Measurements from ENCODE around the gene MKNK1.
A peak's percentile ranks its signal among the peaks of the same experiment; 100 is the strongest.

The MKNK1 gene

DNA sequence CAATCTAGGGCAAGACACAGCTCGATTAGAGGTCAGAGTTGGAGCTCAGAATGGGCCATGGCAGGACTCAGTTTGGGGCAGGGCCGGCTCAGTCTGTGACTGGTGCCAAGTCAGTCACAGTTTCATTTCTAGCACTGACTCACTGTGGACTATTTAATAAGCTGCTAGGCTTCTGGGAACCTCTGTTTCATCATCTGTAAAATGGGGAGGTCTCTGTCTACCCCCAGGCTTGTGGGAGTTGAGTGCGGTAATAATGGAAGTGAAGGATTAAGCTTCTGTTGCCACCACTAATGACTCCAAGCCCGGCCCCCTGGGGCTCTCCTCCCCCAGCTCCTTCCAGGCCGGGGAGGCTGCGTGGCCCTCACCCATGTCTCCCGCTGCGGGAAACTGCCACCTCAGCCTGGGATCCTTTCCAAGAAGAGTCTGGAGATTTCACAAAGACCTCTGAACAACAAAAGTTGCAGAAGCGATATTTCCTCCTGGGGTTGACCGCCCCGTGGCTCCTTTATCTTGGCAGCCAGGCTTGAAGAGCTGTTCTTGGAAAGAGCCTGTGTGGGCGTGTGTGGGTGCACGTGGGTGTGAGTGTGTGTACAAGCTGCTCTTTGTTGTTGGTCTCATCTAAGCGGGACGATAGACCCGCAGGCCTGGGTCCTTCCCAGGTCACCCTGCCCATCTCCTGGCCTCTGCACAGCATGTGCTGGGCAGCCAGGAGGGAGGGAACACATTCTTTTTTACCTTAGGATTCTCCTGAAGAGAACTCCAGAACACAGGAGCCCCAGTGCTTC is 81.7 kb downstream of the MKNK1 start:
- DNase-seq (ENCODE audit: low read depth in 3 of 3), result peak in 1 of 3 donors; percentile 27

DNA sequence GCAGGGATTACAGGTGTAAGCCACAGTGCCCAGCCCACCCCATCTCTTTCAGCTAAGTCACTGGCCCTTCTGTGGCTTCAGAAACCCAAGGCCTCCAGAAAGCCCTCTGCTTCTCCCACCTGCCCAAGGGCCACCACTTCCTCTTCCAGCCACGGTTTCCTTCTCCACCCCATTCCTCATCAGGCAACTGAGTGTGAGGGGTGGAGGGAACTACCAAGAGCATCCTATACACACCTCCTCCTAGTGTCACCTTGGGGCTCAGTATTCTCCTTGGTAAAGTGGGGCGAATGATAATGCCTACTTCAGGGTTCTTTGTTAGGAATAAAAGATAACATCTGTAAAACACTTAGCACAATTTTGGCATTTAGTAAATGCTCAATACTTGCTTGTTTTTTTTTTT is 82.7 kb downstream of the MKNK1 start:
- no peak for DNase-seq (ENCODE audit: low read depth in 3 of 3)

DNA sequence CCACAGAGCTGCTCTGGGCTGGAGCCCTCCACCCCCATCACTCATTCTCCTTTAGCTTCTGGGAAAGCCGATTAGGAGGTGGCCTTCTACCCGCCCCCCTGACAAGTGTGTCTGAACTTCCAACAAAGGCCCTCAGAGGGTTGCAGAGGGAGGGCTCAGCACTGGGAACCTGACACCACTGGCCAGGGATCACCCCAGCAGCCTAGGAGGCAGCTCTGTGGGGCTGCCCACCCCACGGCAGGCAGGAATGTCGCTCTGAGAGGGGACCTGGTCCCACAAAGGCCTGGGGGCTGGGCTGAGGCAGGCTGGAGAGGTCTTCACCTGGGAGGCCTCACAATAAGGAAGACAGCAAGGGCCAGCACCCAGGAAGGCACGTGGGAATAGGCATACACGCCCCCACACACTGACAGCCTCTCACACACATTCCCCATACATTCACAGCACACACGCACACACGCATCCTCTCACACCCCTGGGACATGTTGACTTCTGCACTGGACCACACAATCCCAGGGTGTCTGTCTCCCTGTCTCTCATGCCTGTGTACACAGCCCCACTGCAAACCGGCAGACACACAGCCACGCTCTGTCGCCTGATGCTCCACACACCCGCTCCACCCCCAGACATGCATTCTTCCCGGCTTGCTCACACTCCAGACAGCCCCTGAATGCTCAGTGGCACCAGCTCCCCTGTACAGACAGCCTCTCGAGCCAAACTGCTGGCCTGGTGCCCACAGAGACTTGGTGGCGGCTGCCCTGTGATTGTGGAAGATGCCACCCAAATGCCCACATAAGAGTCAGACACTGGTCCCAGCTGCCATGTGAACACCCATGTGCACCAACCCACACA is 83.8 kb downstream of the MKNK1 start:
- no peak for DNase-seq (ENCODE audit: low read depth in 3 of 3)

DNA sequence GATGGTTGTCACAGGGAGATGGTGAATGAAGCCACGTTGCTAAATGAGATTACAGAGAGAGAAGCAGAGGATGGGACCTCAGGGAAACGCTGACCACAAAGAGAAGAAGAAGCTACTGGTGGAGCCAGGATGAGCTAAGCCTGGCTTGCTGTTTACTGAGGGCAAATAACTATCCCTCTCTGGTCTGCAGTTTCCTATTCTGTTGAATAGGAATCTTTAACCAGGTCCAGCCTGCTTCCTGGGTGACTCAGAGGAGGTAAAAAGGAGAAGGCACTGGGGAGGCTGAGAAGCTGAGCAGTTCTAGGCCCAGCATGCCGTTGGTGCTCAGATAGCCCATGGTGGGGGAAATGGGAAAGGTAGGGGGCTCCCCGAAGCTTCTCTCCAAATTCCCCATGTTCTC is 84.9 kb downstream of the MKNK1 start:
- DNase-seq (ENCODE audit: low read depth in 3 of 3), result no peak

DNA sequence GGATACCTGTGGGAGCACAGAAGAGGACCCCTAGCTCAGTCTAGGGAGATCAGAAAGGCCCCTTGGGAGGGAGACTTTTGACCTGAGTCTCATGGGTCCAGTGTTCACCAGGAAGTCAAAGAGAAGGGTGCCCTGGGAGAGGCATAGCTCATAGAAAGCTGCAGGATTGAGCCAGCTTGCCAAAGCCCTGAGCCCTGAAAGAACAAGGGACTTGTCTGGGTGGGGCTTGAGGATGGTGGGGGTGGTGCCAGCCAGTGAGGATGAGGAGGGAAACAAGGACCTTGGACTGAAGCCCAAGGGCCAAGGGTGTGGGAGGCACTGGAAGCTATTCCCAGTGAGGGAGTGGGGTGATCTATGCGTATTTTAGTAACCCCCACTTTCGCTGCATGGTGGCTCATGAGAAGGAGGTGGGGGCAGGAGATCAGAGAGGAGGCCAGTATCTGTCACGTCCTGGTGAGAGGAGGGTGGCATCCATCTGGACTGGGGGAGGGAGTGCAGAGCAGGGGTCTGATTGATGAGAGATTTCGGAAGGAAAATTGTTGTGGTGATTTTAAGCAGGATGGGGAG is 86.1 kb downstream of the MKNK1 start:
- DNase-seq (ENCODE audit: low read depth in 3 of 3), result no peak

DNA sequence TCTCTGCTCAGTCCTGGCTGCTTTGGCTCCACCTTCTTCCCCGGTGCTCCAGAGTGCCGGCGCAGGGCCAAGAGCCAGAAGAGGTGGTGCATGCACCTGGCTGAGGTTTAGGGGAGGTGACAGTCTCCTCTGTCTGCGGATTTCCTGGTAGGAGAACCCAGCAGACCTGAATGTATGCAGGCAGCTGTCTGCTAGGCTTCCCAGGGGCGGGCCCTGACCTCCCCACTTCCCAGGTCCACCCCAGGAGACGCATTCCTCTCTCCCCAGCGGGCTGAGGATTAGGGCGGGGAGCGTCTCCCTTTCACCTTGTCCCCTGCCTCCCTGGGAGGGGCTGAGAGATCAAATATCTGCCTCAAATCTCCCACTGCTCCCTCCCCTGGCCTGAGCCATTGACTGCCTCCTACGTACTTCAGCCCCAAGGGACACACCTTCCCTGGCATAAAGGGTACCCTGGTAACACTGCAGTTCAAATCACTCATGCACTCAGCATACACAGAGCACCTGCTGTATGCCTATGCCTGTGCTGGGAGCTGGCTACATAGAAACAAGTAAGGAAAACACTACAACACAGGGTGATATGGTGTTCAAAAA is 87.0 kb downstream of the MKNK1 start:
- no peak for DNase-seq (ENCODE audit: low read depth in 3 of 3)

DNA sequence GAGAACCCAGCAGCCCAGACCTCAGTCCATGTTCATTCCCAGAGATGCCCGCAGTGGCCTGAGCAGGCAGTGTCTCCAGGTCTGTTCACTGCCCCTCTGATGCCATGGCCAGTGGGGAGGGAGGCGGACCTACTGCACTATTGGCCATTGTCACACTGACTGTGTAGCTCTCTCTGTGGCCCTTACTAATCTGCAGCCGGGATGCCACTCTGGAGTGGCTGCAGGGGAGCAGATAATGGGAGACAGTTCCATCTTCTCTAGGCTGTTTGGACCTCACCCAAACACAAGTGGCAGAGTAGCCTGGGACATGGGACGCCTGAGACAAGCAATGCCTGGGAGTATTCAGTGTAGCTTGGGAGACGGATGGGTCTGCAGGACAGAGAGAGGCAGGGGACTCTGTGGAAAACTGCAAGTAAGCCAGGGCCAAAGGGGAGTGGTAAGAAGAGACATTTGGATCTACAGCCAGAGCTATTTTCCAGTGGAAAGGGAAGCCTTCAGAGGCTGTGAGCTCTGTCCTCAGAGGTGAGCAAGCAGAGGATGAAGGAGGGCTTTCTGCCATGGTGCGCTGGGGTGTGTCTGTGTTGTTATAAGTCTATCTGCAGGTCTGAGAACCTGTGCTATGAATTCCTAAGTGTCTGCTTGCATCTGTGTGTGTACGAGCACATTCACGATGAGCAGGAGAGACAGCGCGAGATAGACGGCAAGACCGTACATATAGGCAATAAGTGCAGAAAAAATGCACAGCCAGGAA is 87.7 kb downstream of the MKNK1 start:
- DNase-seq (ENCODE audit: low read depth in 3 of 3), result no peak

DNA sequence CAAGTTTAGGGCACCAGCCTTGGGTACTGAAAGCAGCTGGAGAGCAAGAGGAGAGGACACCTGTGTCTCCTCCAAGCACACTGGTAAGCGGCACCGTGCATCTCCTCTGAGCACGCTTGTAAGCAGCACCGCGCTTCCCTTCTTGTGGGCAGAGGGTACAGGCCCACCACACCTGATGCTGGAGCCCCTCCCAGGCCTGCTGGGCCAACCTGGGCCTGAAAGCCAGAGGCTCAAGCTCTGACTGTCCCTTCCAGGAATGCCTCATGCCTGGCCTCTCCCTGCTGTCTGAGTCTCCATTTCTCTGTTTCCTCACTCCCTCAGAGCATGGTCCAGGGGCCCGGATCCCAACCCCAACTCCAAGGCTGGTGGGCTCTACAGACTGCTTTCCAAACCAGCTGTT is 88.5 kb downstream of the MKNK1 start:
- DNase-seq (ENCODE audit: low read depth in 3 of 3), result no peak

DNA sequence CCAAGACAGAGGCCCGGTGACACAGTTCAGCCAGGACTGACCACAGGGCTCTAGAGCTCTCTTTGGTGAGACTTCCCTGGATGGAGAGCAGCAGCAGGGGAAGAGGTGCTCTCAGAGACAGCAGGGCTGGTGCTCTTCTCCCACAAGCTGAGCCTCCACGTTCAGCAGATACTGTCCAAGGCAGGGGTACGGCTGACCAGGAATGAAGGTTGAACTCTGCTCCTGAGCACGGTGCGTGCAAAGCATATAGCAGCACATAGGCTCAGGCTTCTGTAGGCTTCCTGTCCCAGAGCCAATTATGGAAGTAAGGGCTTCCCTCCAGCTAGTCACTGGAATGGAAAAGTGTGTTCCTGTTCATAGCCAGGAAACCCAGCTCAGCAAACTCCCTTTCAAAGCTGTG is 90.5 kb downstream of the MKNK1 start:
- DNase-seq (ENCODE audit: low read depth in 3 of 3), result no peak

DNA sequence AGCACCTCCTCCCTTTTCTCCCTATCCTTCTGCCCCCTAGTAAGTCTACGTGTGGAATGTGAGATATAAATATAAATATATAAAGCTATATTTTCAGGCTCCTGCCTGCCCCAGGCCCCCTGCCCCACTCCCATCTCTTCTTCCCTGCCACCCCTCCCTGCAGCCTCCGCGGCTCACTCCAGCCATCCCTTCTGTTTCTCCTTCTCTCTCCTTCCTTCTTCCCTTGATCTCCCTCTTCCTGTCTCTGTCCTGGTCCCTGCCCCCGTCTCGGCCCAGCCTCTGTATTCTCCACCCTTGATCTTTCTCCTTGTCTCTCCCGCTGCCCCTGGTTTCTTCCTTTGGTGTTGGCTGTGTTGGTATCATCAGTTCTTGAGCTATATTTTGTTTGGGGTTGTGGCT is 91.3 kb downstream of the MKNK1 start:
- no peak for DNase-seq (ENCODE audit: low read depth in 3 of 3)

DNA sequence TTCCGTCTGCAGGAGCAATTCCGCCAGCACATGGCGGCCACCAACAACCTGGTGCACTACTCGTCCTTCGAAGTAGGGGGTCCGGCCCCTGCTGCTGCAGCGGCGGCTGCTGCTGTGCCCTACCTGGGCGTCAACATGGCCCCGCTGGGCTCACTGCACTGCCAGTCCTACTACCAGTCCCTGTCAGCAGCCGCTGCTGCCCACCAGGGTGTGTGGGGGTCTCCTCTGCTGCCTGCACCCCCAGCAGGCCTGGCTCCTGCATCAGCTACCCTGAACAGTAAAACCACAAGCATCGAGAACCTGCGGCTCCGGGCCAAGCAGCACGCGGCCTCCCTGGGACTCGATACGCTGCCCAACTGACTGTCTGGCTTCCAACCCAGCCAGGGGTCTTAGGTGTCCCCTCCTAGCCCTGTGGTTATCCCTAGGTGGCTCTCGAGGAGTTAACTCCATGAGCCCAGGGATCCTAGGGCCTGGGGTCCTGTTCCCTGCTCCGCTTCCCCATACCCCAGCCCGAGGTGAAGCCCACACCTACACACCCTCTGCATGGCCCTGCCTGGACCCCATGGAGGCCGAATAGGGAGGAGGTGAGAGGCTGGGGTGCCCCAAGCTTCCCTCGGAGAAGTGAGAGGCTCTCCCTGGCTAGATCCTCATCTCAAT is 91.8 kb downstream of the MKNK1 start:
- no peak for DNase-seq (ENCODE audit: low read depth in 3 of 3)

DNA sequence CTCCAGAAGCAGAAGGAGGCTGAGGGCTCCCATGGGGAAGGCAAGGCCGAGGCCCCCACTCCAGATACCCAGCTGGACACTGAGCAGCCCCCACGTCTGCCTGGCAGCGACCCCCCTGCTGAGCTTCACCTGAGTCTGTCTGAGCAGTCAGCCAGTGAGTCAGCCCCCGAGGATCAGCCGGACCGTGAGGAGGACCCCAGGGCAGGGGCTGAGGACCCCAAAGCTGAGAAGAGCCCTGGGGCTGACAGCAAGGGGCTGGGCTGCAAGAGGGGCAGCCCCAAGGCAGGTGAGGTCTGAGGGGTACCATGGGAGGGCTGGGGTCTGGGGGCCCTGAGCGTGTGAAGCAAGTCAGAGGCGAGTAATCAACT is 93.1 kb downstream of the MKNK1 start:
- no peak for DNase-seq (ENCODE audit: low read depth in 3 of 3)

DNA sequence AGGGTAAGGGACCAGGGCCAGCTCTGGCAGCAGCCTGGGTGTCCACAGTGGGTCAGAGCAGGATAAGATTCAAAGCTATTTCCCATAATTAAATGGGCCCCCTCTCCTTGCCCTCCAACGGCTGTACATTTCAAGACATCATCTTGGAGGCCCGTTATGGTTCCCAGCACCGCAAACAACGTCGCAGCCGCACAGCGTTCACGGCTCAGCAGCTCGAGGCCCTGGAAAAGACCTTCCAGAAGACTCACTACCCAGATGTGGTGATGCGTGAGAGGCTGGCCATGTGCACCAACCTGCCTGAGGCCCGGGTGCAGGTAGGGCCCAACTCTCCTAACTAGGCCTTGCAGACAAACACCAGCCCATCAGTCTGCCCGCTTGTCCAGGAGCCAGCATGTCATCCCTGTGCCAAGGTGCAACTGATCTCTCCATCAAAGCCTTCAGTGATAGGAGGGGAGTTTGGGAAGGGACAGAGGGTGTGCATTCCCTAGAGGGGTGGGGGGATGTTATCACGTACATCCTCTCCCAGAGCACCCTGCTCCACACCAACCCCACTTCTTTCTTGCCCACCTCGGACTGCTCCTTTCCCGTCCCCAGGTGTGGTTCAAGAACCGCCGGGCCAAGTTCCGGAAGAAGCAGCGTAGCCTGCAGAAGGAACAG is 93.6 kb downstream of the MKNK1 start:
- DNase-seq (ENCODE audit: low read depth in 3 of 3), result no peak

DNA sequence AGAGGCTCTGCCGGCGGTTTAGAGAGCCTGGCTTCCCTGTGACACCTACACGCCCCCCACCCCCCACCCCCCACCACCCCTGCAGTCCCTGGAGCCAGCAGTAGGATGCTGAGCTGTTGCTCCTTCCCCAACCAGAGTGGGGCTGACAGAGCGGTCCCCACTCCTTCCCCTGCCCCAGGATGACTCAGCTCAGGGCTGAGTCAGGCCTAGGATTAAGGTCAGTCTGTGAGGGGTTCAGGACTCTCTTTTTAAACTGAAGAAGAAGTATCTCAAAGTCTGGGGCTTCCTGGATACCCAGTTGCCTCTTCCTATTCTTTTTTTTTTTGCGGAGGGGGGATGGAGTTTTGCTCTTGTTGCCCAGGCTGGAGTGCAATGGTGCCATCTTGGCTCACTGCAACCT is 95.3 kb downstream of the MKNK1 start:
- DNase-seq (ENCODE audit: low read depth in 3 of 3), result no peak

Data from stimulated activated CD4-positive, alpha-beta T cell treated with anti-CD3 and anti-CD28 coated beads, TNF-alpha, amount 100 ng/mL, for 48 hours (primary cell).